Right lobe of liver (tissue), 6 donors: ENCODE results near the gene DBR1. TPM values are rescaled to one million over a fixed set of nuclear protein-coding genes. Genes with fewer than 3 reads are reported as not detected.
"Not testable (repeated sequence)": the region's sequence is repeated elsewhere in the genome, so short reads cannot be mapped to it uniquely, and the experiment has no call there.

Experiments
- ATAC-seq, 4 donors: fragments of 200-7000 bp; cut with Tn5 transposase; one replicate each; pipeline ENCODE4 v1.9.1; 2020; ENCODE audit warnings: mild to moderate bottlenecking in 4 of 4, moderate library complexity in 4 of 4
- DNase-seq, 3 donors: peaks; one replicate each; pipeline ENCODE4 v3.0.0-alpha.2; 2020
- H3K27ac ChIP-seq, 3 donors: fragments of 200-600 bp; one replicate each; pipeline ENCODE4 v1.8.0; 2022
- H3K27me3 ChIP-seq, 2 donors: fragments of 200-600 bp; one replicate each; pipeline ENCODE4 v1.8.0; 2022
- H3K36me3 ChIP-seq, 4 donors: fragments of 200-600 bp; sonication (generic) in 1 of 4; one replicate each; pipeline versions ENCODE4 v1.5.1 to v1.8.0; 2017 to 2022; ENCODE audit warnings: control low read depth in 1 of 4
- H3K4me1 ChIP-seq, 4 donors: fragments of 200-600 bp; sonication (generic) in 1 of 4; one replicate each; pipeline versions ENCODE4 v1.5.1 to v1.8.0; 2017 to 2022; ENCODE audit warnings: control low read depth in 1 of 4
- H3K4me3 ChIP-seq, 3 donors: fragments of 200-600 bp; one replicate each; pipeline ENCODE4 v1.8.0; 2022
- H3K9me3 ChIP-seq, 4 donors: fragments of 200-600 bp; sonication (generic) in 1 of 4; one replicate each; pipeline versions ENCODE4 v1.5.1 to v1.8.0; 2017 to 2022; ENCODE audit warnings: control low read depth in 1 of 4
- CTCF ChIP-seq, 4 donors: fragments of 200-600 bp in 3 of 4; fragments of 450-650 bp in 1 of 4; IDR thresholded peaks; one replicate each; pipeline versions ENCODE4 v1.5.1 to v1.8.0; 2016 to 2022; ENCODE audit warnings: antibody characterized with exemption in 4 of 4, mild to moderate bottlenecking in 2 of 4
- POLR2A ChIP-seq: fragments of 450-650 bp; IDR thresholded peaks from one replicate; pipeline ENCODE4 v1.6.1; 2017; ENCODE audit warnings: antibody characterized with exemption, mild to moderate bottlenecking
- WGBS: methylation state at CpG from one replicate; pipeline ENCODE4 v1.1.6; 2018; ENCODE audit warnings: low coverage, low lambda C conversion rate; ENCODE audit not compliant: insufficient coverage; ENCODE audit errors: missing lambda C conversion rate; 5-methylcytosine and 5-hydroxymethylcytosine counted together
- intact Hi-C, 2 donors: fragments of 100-400 bp; cut with DNase I; formaldehyde crosslinking; loops; one replicate each; pipeline versions ENCODE4 v1.11.2 to v1.14.1; 2022
- total RNA-seq, 6 experiments: library from RNA; depleted of rRNA in 2 of 6; stranded (reverse); fragments of >200 nt in 2 of 6; fragmentation: NEBNext Ultra II Directional in 3 of 6; extraction: Animal tissue kit (Norgen Biotek cat#: 25700) in 3 of 6; gene quantifications; one replicate each; pipeline versions ENCODE4 v1.1.0 to v1.2.4, GENCODE V29; 2016 to 2023
- donor health status: DM: no; HTN: yes; CAD: no.
- donor health status: DM: no; HTN: no; CAD: no.
- donor health status: DM: no; HTN: no; CAD: no.
- donor health status: DM: no; HTN: yes; CAD: no.
- donor health status: DM: no; HTN: yes; CAD: no.

DBR1 gene
- total RNA-seq, 6 experiments from 2014 or later = 3.2 to 6.1 (median 4.6) TPM

- 67% methylated on average over 2 of the region's 2 CpGs for WGBS
- peaks cover 0 to 14% (median 3%) of the 10 kb centered on the region in 4 donors for H3K36me3 ChIP-seq
Measured at GRCh38 chr3:138172625-138173024, 2.1 kb downstream of the DBR1 start.

GRCh38 chr3:138165061-138165460 is 9.7 kb downstream of the DBR1 start:
- TF ChIP-seq CTCF (IDR thresholded peaks at IDR 0.05) = no peak
- TF ChIP-seq POLR2A = no peak
- WGBS = no CpG with 5 or more reads among the region's 2 CpGs
- intact Hi-C loops = no loop called here
- H3K4me1 ChIP-seq = no peaks in the 10 kb centered on the region
- no peaks in the 10 kb centered on the region for H3K9me3 ChIP-seq
- H3K27ac ChIP-seq = no peak overlapping the region
- ATAC-seq (no peak), DNase-seq (no peak)
- no peak overlapping the region for H3K4me3 ChIP-seq
- no peaks in the 10 kb centered on the region for H3K27me3 ChIP-seq
- peaks cover 8 to 55% (median 21%) of the 10 kb centered on the region in 4 donors for H3K36me3 ChIP-seq

More at GRCh38 chr3:138172625-138173024, 2.1 kb downstream of the DBR1 start:
- Histone ChIP-seq H3K4me3 (no peak overlapping the region), H3K27me3 (no peaks in the 10 kb centered on the region), H3K4me1 (peaks cover 0 to 13% (median 4%) of the 10 kb centered on the region in 4 donors), H3K27ac (no peak overlapping the region), H3K9me3 (no peaks in the 10 kb centered on the region)
- DNase-seq (no peak), ATAC-seq (no peak)
- intact Hi-C loops = no loop called here
- no peak for TF ChIP-seq CTCF (IDR thresholded peaks at IDR 0.05)
- no peak for TF ChIP-seq POLR2A

GRCh38 chr3:138157743-138158142 is 17.0 kb downstream of the DBR1 start:
- H3K27ac ChIP-seq = no peak overlapping the region
- no peaks in the 10 kb centered on the region for H3K27me3 ChIP-seq

GRCh38 chr3:138154534-138154933 is 20.2 kb downstream of the DBR1 start:
- no peak for DNase-seq
- Histone ChIP-seq H3K27me3 (no peaks in the 10 kb centered on the region), H3K36me3 (no peaks in the 10 kb centered on the region), H3K4me1 (no peaks in the 10 kb centered on the region), H3K4me3 (no peak overlapping the region), H3K27ac (no peak overlapping the region), H3K9me3 (no peaks in the 10 kb centered on the region)
- TF ChIP-seq CTCF (IDR thresholded peaks at IDR 0.05) = no peak
- no peak for ATAC-seq
- intact Hi-C loops = no loop called here

More at GRCh38 chr3:138157743-138158142, 17.0 kb downstream of the DBR1 start:
- no peak for ATAC-seq
- DNase-seq = no peak
- intact Hi-C loops = no loop called here
- Histone ChIP-seq H3K4me3 (no peak overlapping the region), H3K36me3 (peaks cover 0 to 9% (median 8%) of the 10 kb centered on the region in 4 donors), H3K9me3 (no peaks in the 10 kb centered on the region), H3K4me1 (no peaks in the 10 kb centered on the region)
- no peak for TF ChIP-seq CTCF (IDR thresholded peaks at IDR 0.05)
- no peak for TF ChIP-seq POLR2A
- 95% methylated on average over 4 of the region's 4 CpGs for WGBS

- H3K36me3 ChIP-seq = no peaks in the 10 kb centered on the region
- TF ChIP-seq CTCF (IDR thresholded peaks at IDR 0.05) = no peak
- no peak for TF ChIP-seq POLR2A
- H3K4me3 ChIP-seq = no peak overlapping the region
- H3K27ac ChIP-seq = no peak overlapping the region
- H3K9me3 ChIP-seq = no peaks in the 10 kb centered on the region
- DNase-seq = no peak
- H3K4me1 ChIP-seq = no peaks in the 10 kb centered on the region
- intact Hi-C loops = no loop called here
- no peak for ATAC-seq
- no peaks in the 10 kb centered on the region for H3K27me3 ChIP-seq
- 65% methylated on average over 4 of the region's 4 CpGs for WGBS
Measured at GRCh38 chr3:138148503-138148902, 26.2 kb downstream of the DBR1 start.

GRCh38 chr3:138142181-138142580 is 32.5 kb downstream of the DBR1 start:
- H3K4me1 ChIP-seq, H3K4me3 ChIP-seq, H3K27ac ChIP-seq, H3K36me3 ChIP-seq, ATAC-seq, H3K27me3 ChIP-seq, DNase-seq, intact Hi-C loops, H3K9me3 ChIP-seq: not testable (repeated sequence)
- 90% methylated on average over 3 of the region's 3 CpGs for whole genome bisulfite sequencing
